Urinary bladder (tissue), 4 donors: ENCODE measurements around the gene NUDT1. TPM values are rescaled to one million over a fixed set of nuclear protein-coding genes. Genes with fewer than 3 reads are reported as not detected.

Source experiments
- DNase-seq: peaks from one replicate; pipeline ENCODE4 v3.0.0-alpha.2; 2015; ENCODE audit errors: extremely low spot score
- H3K27ac ChIP-seq: one replicate; pipeline ENCODE4 v1.5.1; 2013; ENCODE audit warnings: low read depth, mild to moderate bottlenecking, moderate library complexity
- H3K36me3 ChIP-seq: one replicate; pipeline ENCODE4 v1.6.1; 2013; ENCODE audit warnings: mild to moderate bottlenecking, moderate library complexity; ENCODE audit not compliant: insufficient read depth
- H3K4me1 ChIP-seq: one replicate; pipeline ENCODE4 v1.6.1; 2013; ENCODE audit warnings: mild to moderate bottlenecking, moderate library complexity; ENCODE audit not compliant: insufficient read depth
- H3K4me3 ChIP-seq: one replicate; pipeline ENCODE4 v1.5.1; 2013; ENCODE audit warnings: low read depth, low read length
- WGBS: extraction: QIAGEN DNeasy Blood & Tissue Kit; methylation state at CpG from one replicate; pipeline ENCODE4 v1.1.7; 2013; 5-methylcytosine and 5-hydroxymethylcytosine counted together
- polyA plus RNA-seq: library from polyadenylated mRNA; stranded (reverse); fragments of 200-250 nt; gene quantifications from one replicate; pipeline ENCODE4 v1.2.3, GENCODE V29; 2013
- total RNA-seq: library from RNA; depleted of rRNA; stranded (reverse); fragments of >200 nt; gene quantifications from one replicate; pipeline ENCODE4 v1.2.3, GENCODE V29; 2014
- donor health status: healthy with polysubstance abuse.
- donor health status: healthy.

NUDT1 gene
- total and polyA plus RNA-seq, 2 donors = 11.4 to 33.0 TPM

DNA sequence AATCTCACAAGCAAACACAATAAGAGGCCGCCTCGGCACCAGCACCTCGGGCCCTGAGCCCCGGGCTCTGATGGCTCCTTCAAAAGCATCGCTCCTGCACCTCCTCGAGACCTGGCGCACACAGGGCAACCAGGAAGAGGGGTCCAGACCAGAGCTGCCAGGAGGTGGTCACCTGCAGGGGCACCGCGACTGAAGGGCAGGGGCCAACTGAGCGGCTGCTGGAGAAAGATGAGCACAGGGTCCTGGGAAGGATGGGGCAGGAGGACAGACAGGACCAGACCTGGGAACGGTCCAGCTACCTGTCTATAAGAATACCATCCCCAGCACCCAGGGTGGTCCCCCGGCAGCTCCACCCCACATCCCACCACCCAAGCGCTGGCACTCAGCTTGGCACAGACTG, 30.1 kb upstream of the NUDT1 start:
- 95% methylated on average over 13 of the region's 13 CpGs for WGBS
- Histone ChIP-seq H3K4me3 (no peak overlapping the region), H3K4me1 (no peaks in the 10 kb centered on the region), H3K27ac (no peak overlapping the region), H3K36me3 (peaks cover 5% of the 10 kb centered on the region)
- DNase-seq = no peak

DNA sequence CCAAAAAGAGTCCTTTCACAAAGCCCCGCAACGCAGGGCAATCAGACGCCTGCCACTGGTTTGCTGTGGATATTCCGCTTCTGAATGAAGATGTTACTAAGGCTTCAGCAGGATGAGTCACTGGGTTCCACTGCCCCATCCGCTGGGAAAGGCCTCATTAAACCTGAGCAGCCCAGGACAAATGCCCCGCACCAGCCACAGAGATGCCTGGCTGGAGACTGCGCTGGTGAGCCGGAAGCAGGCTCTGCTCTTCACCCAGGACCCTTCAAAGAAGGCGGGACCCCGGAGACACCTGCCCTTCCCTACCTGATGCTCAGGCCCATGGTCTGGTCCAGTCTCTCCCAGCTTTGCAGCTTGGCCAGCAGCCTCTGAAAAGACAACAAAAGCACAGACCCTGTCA, 29.1 kb upstream of the NUDT1 start:
- 98% methylated on average over 10 of the region's 10 CpGs for WGBS
- DNase-seq = no peak
- Histone ChIP-seq H3K27ac (no peak overlapping the region), H3K4me3 (no peak overlapping the region), H3K4me1 (no peaks in the 10 kb centered on the region), H3K36me3 (peaks cover 5% of the 10 kb centered on the region)

DNA sequence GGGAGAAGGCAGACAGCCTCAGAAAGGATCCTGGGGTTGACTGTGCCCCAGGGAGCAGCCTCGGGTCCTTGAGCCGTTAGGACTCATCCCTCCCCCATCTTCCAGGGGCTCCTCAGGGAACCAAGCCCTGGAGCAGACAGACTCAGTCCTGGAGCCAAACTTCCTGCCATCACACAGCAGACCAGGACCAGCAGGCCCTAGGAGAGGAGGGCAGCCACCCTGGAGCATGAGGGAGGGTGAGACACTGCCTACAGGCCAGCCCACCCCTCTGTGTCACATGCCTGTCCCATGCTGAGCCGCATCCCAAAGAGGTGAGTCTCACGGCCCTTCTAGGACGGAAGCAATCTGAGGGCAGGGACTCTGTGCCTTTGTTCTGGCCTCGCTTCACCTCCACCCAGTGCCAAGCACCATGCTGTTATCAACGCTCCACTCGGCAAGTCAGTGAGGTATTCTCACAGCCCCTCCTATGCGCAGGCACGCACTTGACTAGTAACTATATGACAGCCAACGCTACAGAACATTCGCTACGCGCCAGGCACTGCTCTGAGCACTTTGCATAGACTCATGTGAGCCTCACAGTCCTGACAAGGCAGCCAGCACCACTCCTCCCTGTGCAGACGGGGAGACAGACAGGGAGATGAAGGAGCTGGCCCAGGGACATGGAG, 28.3 kb upstream of the NUDT1 start:
- Histone ChIP-seq H3K36me3 (peaks cover 7% of the 10 kb centered on the region), H3K27ac (no peak overlapping the region), H3K4me3 (no peak overlapping the region), H3K4me1 (no peaks in the 10 kb centered on the region)
- WGBS = 92% methylated on average over 15 of the region's 15 CpGs
- DNase-seq = no peak

GRCh38 chr7:2214636-2215035, 27.4 kb upstream of the NUDT1 start:
- DNase-seq = no peak
- no peak overlapping the region for H3K27ac ChIP-seq
- H3K4me1 ChIP-seq = no peaks in the 10 kb centered on the region
- H3K4me3 ChIP-seq = no peak overlapping the region
- WGBS = 91% methylated on average over 9 of the region's 9 CpGs
- peaks cover 7% of the 10 kb centered on the region for H3K36me3 ChIP-seq

- no peak overlapping the region for H3K27ac ChIP-seq
Measured at GRCh38 chr7:2215851-2216250, 26.2 kb upstream of the NUDT1 start.

GRCh38 chr7:2217206-2217605, 24.8 kb upstream of the NUDT1 start:
- no peak overlapping the region for H3K4me3 ChIP-seq
- WGBS = 89% methylated on average over 10 of the region's 10 CpGs
- H3K36me3 ChIP-seq = peaks cover 7% of the 10 kb centered on the region
- no peaks in the 10 kb centered on the region for H3K4me1 ChIP-seq
- no peak for DNase-seq
- H3K27ac ChIP-seq = no peak overlapping the region

More at GRCh38 chr7:2215851-2216250, 26.2 kb upstream of the NUDT1 start:
- WGBS = 95% methylated on average over 17 of the region's 17 CpGs
- no peak overlapping the region for H3K4me3 ChIP-seq
- DNase-seq = no peak
- H3K36me3 ChIP-seq = peaks cover 7% of the 10 kb centered on the region
- H3K4me1 ChIP-seq = no peaks in the 10 kb centered on the region

GRCh38 chr7:2217716-2218443, 24.1 kb upstream of the NUDT1 start:
- DNase-seq = no peak
- peaks cover 7% of the 10 kb centered on the region for H3K36me3 ChIP-seq
- WGBS = 92% methylated on average over 19 of the region's 19 CpGs
- H3K4me3 ChIP-seq = no peak overlapping the region
- no peaks in the 10 kb centered on the region for H3K4me1 ChIP-seq
- no peak overlapping the region for H3K27ac ChIP-seq

- Histone ChIP-seq H3K27ac (no peak overlapping the region), H3K36me3 (peaks cover 7% of the 10 kb centered on the region), H3K4me1 (no peaks in the 10 kb centered on the region), H3K4me3 (no peak overlapping the region)
- WGBS = 87% methylated on average over 9 of the region's 9 CpGs
- no peak for DNase-seq
Measured at GRCh38 chr7:2218444-2218785, 23.6 kb upstream of the NUDT1 start.

GRCh38 chr7:2219136-2219535, 22.9 kb upstream of the NUDT1 start:
- no peak overlapping the region for H3K27ac ChIP-seq
- H3K4me3 ChIP-seq = no peak overlapping the region
- DNase-seq = no peak
- WGBS = 93% methylated on average over 15 of the region's 15 CpGs
- no peaks in the 10 kb centered on the region for H3K4me1 ChIP-seq
- peaks cover 7% of the 10 kb centered on the region for H3K36me3 ChIP-seq

DNA sequence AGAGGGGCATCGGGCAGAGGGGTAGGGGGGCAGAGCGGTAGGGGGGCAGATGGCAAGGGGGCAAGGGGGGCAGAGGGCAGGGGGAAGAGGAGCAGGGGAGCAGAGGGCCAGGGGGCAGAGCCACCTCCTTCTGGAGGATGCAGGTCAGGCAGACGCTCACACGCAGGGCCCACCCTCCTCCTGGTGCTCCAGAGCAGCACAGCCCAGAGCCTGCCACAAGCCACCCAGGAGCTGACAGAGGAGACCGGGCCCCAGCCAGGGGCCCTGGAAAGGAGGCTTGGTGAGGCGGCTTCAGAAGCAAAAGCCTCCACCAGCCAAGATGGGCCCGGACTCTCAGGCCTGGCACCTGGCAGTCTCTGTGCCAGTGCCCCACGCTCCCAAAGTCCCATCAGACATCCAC, 22.4 kb upstream of the NUDT1 start:
- WGBS = 95% methylated on average over 8 of the region's 8 CpGs
- DNase-seq = no peak
- Histone ChIP-seq H3K4me1 (no peaks in the 10 kb centered on the region), H3K4me3 (no peak overlapping the region), H3K27ac (no peak overlapping the region), H3K36me3 (peaks cover 7% of the 10 kb centered on the region)

GRCh38 chr7:2220030-2220429, 22.0 kb upstream of the NUDT1 start:
- Histone ChIP-seq H3K4me3 (no peak overlapping the region), H3K27ac (no peak overlapping the region), H3K4me1 (no peaks in the 10 kb centered on the region), H3K36me3 (peaks cover 7% of the 10 kb centered on the region)
- WGBS = 93% methylated on average over 19 of the region's 19 CpGs
- DNase-seq = no peak

DNA sequence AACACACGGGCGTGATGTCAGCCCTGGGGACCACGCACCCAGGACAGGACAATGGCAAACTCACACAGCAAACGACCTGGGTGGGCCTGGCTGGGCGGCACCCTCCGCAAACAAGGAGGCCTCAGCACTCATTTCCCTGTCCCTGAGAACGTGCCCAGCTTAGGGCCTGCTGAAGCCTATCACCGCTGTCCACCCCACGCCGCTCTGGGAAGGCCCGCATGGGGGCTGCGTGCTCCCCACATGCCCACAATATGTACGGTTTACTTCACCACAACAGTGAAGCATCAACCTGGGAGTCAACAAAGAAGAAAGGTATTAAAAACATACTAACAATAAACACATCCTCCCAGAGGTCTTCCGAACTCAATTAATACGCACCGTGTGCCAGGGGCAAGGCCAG, 21.5 kb upstream of the NUDT1 start:
- Histone ChIP-seq H3K27ac (no peak overlapping the region), H3K4me3 (no peak overlapping the region), H3K36me3 (peaks cover 7% of the 10 kb centered on the region), H3K4me1 (no peaks in the 10 kb centered on the region)
- DNase-seq = no peak
- WGBS = 87% methylated on average over 16 of the region's 16 CpGs

DNA sequence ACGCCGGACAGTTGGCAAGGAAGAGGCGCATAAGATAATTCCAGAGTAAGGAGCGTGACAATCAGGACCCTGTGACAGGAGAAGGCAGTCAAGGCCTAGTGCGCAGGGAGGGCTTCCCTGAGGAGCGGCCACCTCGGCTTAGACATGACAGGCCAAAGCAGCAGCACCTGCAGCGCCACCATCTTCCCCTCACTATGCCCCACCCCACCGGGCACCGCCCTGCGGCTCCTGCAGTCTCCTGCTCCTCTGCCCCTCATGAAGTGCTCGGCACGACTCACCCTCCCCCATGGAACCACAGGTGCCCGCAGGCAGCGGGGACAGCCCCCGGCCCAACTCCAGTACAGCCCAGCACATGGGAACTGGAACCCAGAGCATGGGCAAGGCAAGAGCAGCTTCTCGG, 21.1 kb upstream of the NUDT1 start:
- no peak for DNase-seq
- WGBS = 88% methylated on average over 17 of the region's 17 CpGs
- no peak overlapping the region for H3K27ac ChIP-seq
- H3K4me3 ChIP-seq = no peak overlapping the region
- H3K4me1 ChIP-seq = no peaks in the 10 kb centered on the region
- peaks cover 5% of the 10 kb centered on the region for H3K36me3 ChIP-seq

DNA sequence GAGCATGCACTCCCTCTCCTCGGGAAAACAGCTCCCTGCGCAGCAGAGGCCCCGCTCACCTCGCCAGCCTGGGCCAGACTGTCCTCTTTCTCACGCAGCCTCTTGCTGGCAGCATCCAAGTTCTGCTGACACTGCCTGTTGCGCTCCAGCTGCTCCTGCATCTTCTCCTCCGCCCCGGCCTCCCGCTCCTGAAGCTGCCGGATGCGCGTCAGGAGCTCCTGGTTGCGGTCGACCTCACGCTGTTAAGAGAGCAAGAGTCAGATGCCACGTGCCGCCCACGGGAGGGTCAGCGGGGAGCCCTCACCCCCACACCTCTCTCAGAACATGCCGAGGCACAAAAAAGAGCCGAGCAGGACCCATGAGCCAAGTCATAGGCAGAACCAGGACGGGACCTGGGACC, 19.5 kb upstream of the NUDT1 start:
- Histone ChIP-seq H3K36me3 (peaks cover 2% of the 10 kb centered on the region), H3K27ac (no peak overlapping the region), H3K4me1 (no peaks in the 10 kb centered on the region), H3K4me3 (no peak overlapping the region)
- WGBS = 94% methylated on average over 22 of the region's 22 CpGs
- no peak for DNase-seq
